HG03469 (cell line): ENCODE results near the gene OLIG1.

Experiments used
- ATAC-seq: cut with Tn5 transposase; IDR thresholded peaks from one replicate; pipeline ENCODE4 v1.9.1; 2021; ENCODE audit warnings: mild to moderate bottlenecking, moderate library complexity, moderate number of reproducible peaks; ENCODE audit not compliant: unreplicated experiment

The OLIG1 gene

GRCh38 chr21:33030633-33031032 is 39.3 kb upstream of the OLIG1 start:
- no peak for ATAC-seq

- no peak for ATAC-seq
These were observed 38.6 kb upstream of the OLIG1 start for GRCh38 chr21:33031152-33031911.

- no peak for ATAC-seq
These were observed 37.4 kb upstream of the OLIG1 start for GRCh38 chr21:33032434-33033047.

- ATAC-seq: no peak
These were observed 36.6 kb upstream of the OLIG1 start for GRCh38 chr21:33033094-33033951.

GRCh38 chr21:33033961-33034413 is 36.0 kb upstream of the OLIG1 start:
- no peak for ATAC-seq

- no peak for ATAC-seq
These were observed 34.8 kb upstream of the OLIG1 start for GRCh38 chr21:33035147-33035546.

- ATAC-seq: no peak
These were observed 33.3 kb upstream of the OLIG1 start for GRCh38 chr21:33036430-33037162.

GRCh38 chr21:33037501-33037900 is 32.4 kb upstream of the OLIG1 start:
- ATAC-seq: no peak

GRCh38 chr21:33039536-33039935 is 30.4 kb upstream of the OLIG1 start:
- ATAC-seq: no peak

GRCh38 chr21:33040215-33040614 is 29.7 kb upstream of the OLIG1 start:
- no peak for ATAC-seq

GRCh38 chr21:33041981-33042380 is 28.0 kb upstream of the OLIG1 start:
- ATAC-seq: no peak

- no peak for ATAC-seq
These were observed 27.1 kb upstream of the OLIG1 start for GRCh38 chr21:33042812-33043211.

GRCh38 chr21:33046455-33046854 is 23.5 kb upstream of the OLIG1 start:
- no peak for ATAC-seq

- no peak for ATAC-seq
These were observed 22.7 kb upstream of the OLIG1 start for GRCh38 chr21:33047231-33047630.

GRCh38 chr21:33051925-33052324 is 18.0 kb upstream of the OLIG1 start:
- no peak for ATAC-seq

GRCh38 chr21:33053951-33054350 is 16.0 kb upstream of the OLIG1 start:
- ATAC-seq: no peak

GRCh38 chr21:33055991-33056390 is 13.9 kb upstream of the OLIG1 start:
- ATAC-seq: no peak

GRCh38 chr21:33057385-33057940 is 12.5 kb upstream of the OLIG1 start:
- ATAC-seq: no peak

GRCh38 chr21:33058527-33058926 is 11.4 kb upstream of the OLIG1 start:
- ATAC-seq: no peak

- ATAC-seq: no peak
These were observed 11.0 kb upstream of the OLIG1 start for GRCh38 chr21:33058957-33059356.
